NB4 (cell line): Measurements from ENCODE around the gene CMBL.

ENCODE experiments used
- DNase-seq: peaks from one replicate; pipeline ENCODE4 v3.0.0; 2010; ENCODE audit warnings: low read depth
- H3K4me3 ChIP-seq: one replicate; pipeline ENCODE4 v1.5.1; 2011; ENCODE audit warnings: mild to moderate bottlenecking, low read depth, low read length, moderate library complexity
- MYC ChIP-seq: IDR thresholded peaks from 2 replicates; pipeline ENCODE4 v1.6.1; 2011; ENCODE audit warnings: low read depth, low read length
- POLR2A ChIP-seq: IDR thresholded peaks from 2 replicates; pipeline ENCODE4 v1.6.1; 2011; ENCODE audit warnings: mild to moderate bottlenecking; ENCODE audit not compliant: insufficient read length; ENCODE audit errors: extremely low read depth
- TF ChIP-seq, protein P1 (sequence below): IDR thresholded peaks from 2 replicates; pipeline ENCODE4 v1.6.1; 2011; ENCODE audit warnings: low read depth, low read length
- TF ChIP-seq, protein P2 (sequence below): IDR thresholded peaks from one replicate; pipeline ENCODE4 v1.5.1; 2012; ENCODE audit warnings: low read depth, low read length

The CMBL gene

DNA sequence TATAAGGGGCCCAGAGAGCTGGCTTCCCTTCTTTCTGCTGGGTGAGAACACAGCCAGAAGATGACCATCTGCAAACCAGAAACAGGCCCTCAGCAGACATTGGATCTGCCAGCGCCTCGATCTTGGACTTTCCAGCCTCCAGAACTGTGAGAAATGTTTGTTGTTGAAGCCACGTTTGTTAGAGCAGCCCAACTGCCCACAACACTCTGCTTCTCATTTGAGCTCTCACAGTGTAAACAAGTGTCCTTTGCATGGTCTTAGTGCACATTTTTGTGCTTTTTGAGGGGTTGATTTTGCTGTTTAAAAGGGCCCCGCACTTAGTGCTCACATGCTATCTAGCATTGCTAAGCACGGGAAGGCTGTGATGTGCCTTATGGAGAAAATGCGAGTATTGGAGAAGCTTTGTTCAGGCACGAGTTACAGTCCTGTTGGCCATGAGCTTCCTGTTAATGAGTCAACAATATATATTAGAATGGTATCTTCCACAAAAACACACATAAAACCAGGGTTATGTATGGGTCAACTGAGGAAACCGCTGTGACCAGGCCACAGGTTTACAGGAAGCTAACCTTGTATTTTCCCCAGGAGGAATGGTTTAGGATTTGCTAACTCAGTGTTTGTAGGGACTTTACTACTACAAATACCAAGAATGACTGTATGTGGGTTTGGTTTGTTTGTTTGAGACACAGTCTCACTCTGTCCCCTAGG lies 11.9 kb downstream of the CMBL start:
- no peak overlapping the region for H3K4me3 ChIP-seq
- no peak for DNase-seq
- TF ChIP-seq, protein P1, sequence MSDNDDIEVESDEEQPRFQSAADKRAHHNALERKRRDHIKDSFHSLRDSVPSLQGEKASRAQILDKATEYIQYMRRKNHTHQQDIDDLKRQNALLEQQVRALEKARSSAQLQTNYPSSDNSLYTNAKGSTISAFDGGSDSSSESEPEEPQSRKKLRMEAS, result no peak
- TF ChIP-seq POLR2A, result no peak
- no peak for TF ChIP-seq MYC
- TF ChIP-seq, protein P2, sequence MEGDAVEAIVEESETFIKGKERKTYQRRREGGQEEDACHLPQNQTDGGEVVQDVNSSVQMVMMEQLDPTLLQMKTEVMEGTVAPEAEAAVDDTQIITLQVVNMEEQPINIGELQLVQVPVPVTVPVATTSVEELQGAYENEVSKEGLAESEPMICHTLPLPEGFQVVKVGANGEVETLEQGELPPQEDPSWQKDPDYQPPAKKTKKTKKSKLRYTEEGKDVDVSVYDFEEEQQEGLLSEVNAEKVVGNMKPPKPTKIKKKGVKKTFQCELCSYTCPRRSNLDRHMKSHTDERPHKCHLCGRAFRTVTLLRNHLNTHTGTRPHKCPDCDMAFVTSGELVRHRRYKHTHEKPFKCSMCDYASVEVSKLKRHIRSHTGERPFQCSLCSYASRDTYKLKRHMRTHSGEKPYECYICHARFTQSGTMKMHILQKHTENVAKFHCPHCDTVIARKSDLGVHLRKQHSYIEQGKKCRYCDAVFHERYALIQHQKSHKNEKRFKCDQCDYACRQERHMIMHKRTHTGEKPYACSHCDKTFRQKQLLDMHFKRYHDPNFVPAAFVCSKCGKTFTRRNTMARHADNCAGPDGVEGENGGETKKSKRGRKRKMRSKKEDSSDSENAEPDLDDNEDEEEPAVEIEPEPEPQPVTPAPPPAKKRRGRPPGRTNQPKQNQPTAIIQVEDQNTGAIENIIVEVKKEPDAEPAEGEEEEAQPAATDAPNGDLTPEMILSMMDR, result no peak

- TF ChIP-seq, protein P1, result no peak
- TF ChIP-seq POLR2A (no peak), MYC (no peak)
- TF ChIP-seq, protein P2, result no peak
- no peak overlapping the region for H3K4me3 ChIP-seq
- no peak for DNase-seq
Observed at GRCh38 chr5:10293907-10294662, 13.6 kb downstream of the CMBL start.

DNA sequence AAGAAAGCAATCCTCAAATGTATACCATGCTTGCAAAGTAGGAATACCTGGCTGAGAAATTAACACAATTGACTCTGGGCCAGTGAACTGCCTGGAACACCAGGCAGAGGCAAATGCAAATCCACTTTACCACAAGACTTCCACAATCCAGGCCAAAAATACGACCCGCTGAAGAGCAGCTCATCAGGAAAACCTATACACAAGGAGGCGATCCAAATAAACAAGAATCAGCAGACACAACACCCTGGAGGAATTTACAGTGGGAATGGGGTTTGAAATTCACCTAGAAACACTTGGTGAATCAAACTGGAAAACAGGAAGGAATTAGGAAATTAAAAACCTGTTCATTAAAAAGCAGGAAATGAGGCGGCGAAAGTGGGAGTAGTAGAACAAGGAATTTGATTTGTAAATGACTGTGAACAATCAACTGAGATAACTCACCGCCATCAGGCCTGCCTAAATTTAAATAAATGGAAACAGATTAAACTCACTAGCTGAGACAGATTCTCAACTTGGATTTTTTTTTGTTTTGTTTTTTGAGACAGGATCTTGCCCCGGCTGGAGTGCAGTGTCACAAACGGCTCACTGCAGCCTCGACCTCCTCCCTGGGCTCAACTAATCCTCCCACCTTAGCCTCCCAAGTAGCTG lies 15.9 kb downstream of the CMBL start:
- TF ChIP-seq, protein P1, result no peak
- TF ChIP-seq, protein P2, result no peak
- TF ChIP-seq MYC (no peak), POLR2A (no peak)
- H3K4me3 ChIP-seq, result no peak overlapping the region
- no peak for DNase-seq

DNA sequence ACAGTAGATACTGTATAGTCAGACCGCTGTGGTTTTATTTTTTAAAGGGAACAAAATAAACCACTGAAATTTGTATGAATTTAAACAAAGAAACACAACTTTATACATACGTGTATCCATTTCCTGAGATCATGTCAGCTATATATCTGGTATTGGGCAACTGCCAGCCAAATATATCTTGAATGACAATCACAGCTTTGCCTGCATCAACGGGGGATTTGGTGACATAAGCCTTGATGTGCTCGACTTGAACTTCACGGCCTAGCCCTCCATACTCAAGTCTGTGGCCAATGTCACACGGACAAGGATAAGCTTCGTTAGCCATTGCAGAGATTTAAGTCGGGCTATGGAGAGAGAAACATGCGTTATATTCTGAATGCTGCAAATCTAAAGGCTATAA lies 17.3 kb downstream of the CMBL start:
- TF ChIP-seq, protein P1, result no peak
- TF ChIP-seq, protein P2, result no peak
- no peak for TF ChIP-seq POLR2A
- no peak for TF ChIP-seq MYC
- no peak overlapping the region for H3K4me3 ChIP-seq
- DNase-seq, result no peak

DNA sequence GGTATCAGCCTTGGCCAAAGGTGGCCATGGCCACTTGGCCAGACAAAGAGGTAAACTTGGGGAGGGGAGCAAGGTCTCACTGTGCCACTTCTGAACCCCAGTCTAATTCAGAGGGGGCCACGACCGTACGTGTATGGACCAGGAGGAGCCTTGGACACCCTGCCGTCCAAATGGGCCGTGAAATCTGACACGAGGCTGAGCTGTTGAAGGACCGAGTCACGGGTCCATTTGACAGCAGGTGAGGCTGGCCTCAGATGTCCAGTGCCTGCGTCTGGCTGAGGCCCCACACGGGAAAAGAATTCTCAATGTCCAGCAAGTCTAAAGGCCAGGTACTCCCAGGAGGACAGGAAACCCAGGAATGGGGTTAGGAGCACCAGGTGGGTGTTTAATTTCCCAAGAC lies 17.7 kb downstream of the CMBL start:
- H3K4me3 ChIP-seq, result no peak overlapping the region
- DNase-seq, result no peak
- TF ChIP-seq, protein P1, result no peak
- TF ChIP-seq MYC, result no peak
- TF ChIP-seq, protein P2, result no peak
